GM23248 (cell line): ENCODE data around the gene RFX4. TPM values are rescaled to one million over a fixed set of nuclear protein-coding genes. Genes with fewer than 3 reads are reported as not detected.

Experiments used
- DNase-seq: peaks from one replicate; pipeline ENCODE4 v3.0.0-alpha.2; 2015
- H2AFZ ChIP-seq: fragments of 200-600 bp; sonication (generic); 2 replicates; pipeline ENCODE4 v1.6.1; 2016; ENCODE audit warnings: antibody characterized with exemption
- H3F3A ChIP-seq: fragments of 200-600 bp; sonication (generic); 2 replicates; pipeline ENCODE4 v1.6.1; 2016; ENCODE audit warnings: mild to moderate bottlenecking, antibody characterized with exemption, mixed run types; ENCODE audit not compliant: insufficient read depth
- H3K27ac ChIP-seq: fragments of 200-600 bp; sonication (generic); 2 replicates; pipeline ENCODE4 v1.5.1; 2016; ENCODE audit warnings: mild to moderate bottlenecking
- H3K27me3 ChIP-seq: fragments of 200-600 bp; sonication (generic); replicated peaks from 2 replicates; pipeline ENCODE4 v1.6.1; 2016; ENCODE audit warnings: mild to moderate bottlenecking; ENCODE audit not compliant: insufficient read depth
- H3K36me3 ChIP-seq: fragments of 200-600 bp; sonication (generic); 2 replicates; pipeline ENCODE4 v1.6.1; 2016; ENCODE audit warnings: low read depth, mild to moderate bottlenecking
- H3K4me1 ChIP-seq: fragments of 200-600 bp; sonication (generic); 2 replicates; pipeline ENCODE4 v1.6.1; 2016; ENCODE audit warnings: mild to moderate bottlenecking; ENCODE audit not compliant: insufficient read depth
- H3K4me2 ChIP-seq: fragments of 200-600 bp; sonication (generic); one replicate; pipeline ENCODE4 v1.6.1; 2016; ENCODE audit warnings: mild to moderate bottlenecking; ENCODE audit not compliant: unreplicated experiment
- H3K4me3 ChIP-seq: fragments of 200-600 bp; sonication (generic); 2 replicates; pipeline ENCODE4 v1.5.1; 2016; ENCODE audit warnings: mild to moderate bottlenecking
- H3K79me2 ChIP-seq: fragments of 200-600 bp; sonication (generic); 2 replicates; pipeline ENCODE4 v1.6.1; 2016; ENCODE audit warnings: mild to moderate bottlenecking; ENCODE audit not compliant: insufficient read depth
- H3K9ac ChIP-seq: fragments of 200-600 bp; sonication (generic); 2 replicates; pipeline ENCODE4 v1.6.1; 2016; ENCODE audit warnings: mild to moderate bottlenecking
- H3K9me2 ChIP-seq: fragments of 200-600 bp; sonication (generic); 2 replicates; pipeline ENCODE4 v1.6.1; 2016; ENCODE audit warnings: mixed run types, mild to moderate bottlenecking, moderate library complexity; ENCODE audit not compliant: insufficient read depth
- H3K9me3 ChIP-seq: fragments of 200-600 bp; sonication (generic); one replicate; pipeline ENCODE4 v1.6.1; 2017; ENCODE audit warnings: low read depth
- H4K20me1 ChIP-seq: fragments of 200-600 bp; sonication (generic); 2 replicates; pipeline ENCODE4 v1.6.0; 2016; ENCODE audit not compliant: insufficient read depth
- EZH2 ChIP-seq: fragments of 200-600 bp; sonication (generic); IDR thresholded peaks from 2 replicates; pipeline ENCODE4 v1.6.1; 2018; ENCODE audit warnings: antibody characterized with exemption, mild to moderate bottlenecking; ENCODE audit not compliant: insufficient read depth, poor library complexity, severe bottlenecking
- EZH2phosphoT487 ChIP-seq: fragments of 200-600 bp; sonication (generic); IDR thresholded peaks from 2 replicates; pipeline ENCODE4 v1.6.1; 2018; ENCODE audit warnings: antibody characterized with exemption, moderate library complexity, mild to moderate bottlenecking, low read depth; ENCODE audit not compliant: insufficient read depth
- WGBS, 2 experiments: methylation state at CpG; one replicate each; pipeline ENCODE4 v1.1.6; 2015 to 2017; ENCODE audit warnings: low lambda C conversion rate in 2 of 2, low coverage in 1 of 2; ENCODE audit errors: missing lambda C conversion rate in 2 of 2; 5-methylcytosine and 5-hydroxymethylcytosine counted together
- in situ Hi-C: fragments of 300-500 bp; cut with MboI; formaldehyde crosslinking; loops from 2 replicates; pipeline ENCODE4 v1.15.0; 2020
- polyA plus RNA-seq: library from polyadenylated mRNA; unstranded; fragments of >200 nt; fragmentation: Nextera tagmentation; extraction: Ambion mirVana; gene quantifications from 2 replicates; pipeline ENCODE4 v1.2.1, GENCODE V29; 2016
- total RNA-seq: library from RNA; depleted of rRNA; stranded (reverse); fragments of >200 nt; shearing (Covaris generic); gene quantifications from 2 replicates; pipeline ENCODE4 v1.2.3, GENCODE V29; 2014

RFX4 gene
- total and polyA plus RNA-seq, 2 experiments from 2014 or later, result not detected

- H3K9ac ChIP-seq, result no peak overlapping the region
- 76 to 79% methylated on average over 1 of the region's 1 CpG for WGBS, 2 experiments
- TF ChIP-seq EZH2, result no peak
- no peak for TF ChIP-seq EZH2phosphoT487
Measured at GRCh38 chr12:106729611-106730010, 146.8 kb downstream of the RFX4 start.

DNA sequence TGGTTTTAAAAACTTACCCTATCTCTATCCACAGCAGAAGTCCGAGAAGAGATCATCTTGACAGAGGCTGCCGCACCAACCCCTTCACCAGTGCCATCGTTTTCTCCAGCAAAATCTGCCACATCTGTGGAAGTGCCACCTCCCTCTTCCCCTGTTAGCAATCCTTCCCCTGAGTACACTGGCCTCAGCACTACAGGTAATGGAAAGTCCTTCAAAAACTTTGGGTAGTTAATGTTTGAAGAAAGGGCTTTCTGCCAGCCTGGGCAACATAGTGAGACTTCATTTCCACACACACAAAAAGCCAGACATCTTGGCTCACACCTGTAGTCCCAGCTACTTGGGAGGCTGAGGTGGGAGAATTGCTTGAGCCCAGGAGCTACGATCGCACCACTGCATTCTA, 150.1 kb downstream of the RFX4 start:
- H3K4me2 ChIP-seq, result no peak overlapping the region
- no peaks in the 10 kb centered on the region for H3F3A ChIP-seq
- no peaks in the 10 kb centered on the region for H3K36me3 ChIP-seq
- no peaks in the 10 kb centered on the region for H3K9me3 ChIP-seq
- no peak overlapping the region for H2AFZ ChIP-seq
- no peaks in the 10 kb centered on the region for H3K79me2 ChIP-seq
- in situ Hi-C loops, result no loop called here
- no peaks in the 10 kb centered on the region for H3K9me2 ChIP-seq
- no peak overlapping the region for H3K4me3 ChIP-seq
- no peak overlapping the region for H3K27ac ChIP-seq
- TF ChIP-seq EZH2phosphoT487, result no peak
- no peak for TF ChIP-seq EZH2
- WGBS, 2 experiments, result 60 to 67% methylated on average over 5 of the region's 5 CpGs
- no peaks in the 10 kb centered on the region; the same call in 1 of the 2 replicates for H3K27me3 ChIP-seq
- no peaks in the 10 kb centered on the region for H3K4me1 ChIP-seq
- DNase-seq, result no peak
- H4K20me1 ChIP-seq, result no peaks in the 10 kb centered on the region
- no peak overlapping the region for H3K9ac ChIP-seq

More at GRCh38 chr12:106729611-106730010, 146.8 kb downstream of the RFX4 start:
- no peak for DNase-seq
- Histone ChIP-seq H3K4me3 (no peak overlapping the region), H3K36me3 (no peaks in the 10 kb centered on the region), H3K4me2 (no peak overlapping the region), H3K9me2 (no peaks in the 10 kb centered on the region), H3K79me2 (no peaks in the 10 kb centered on the region), H3K9me3 (no peaks in the 10 kb centered on the region), H3K4me1 (no peaks in the 10 kb centered on the region), H3K27ac (no peak overlapping the region), H3F3A (no peaks in the 10 kb centered on the region), H4K20me1 (no peaks in the 10 kb centered on the region), H3K27me3 (no peaks in the 10 kb centered on the region; the same call in 1 of the 2 replicates), H2AFZ (no peak overlapping the region)
- in situ Hi-C loops, result no loop called here

- in situ Hi-C loops, result no loop called here
Measured at GRCh38 chr12:106733660-106734059, 150.9 kb downstream of the RFX4 start.

DNA sequence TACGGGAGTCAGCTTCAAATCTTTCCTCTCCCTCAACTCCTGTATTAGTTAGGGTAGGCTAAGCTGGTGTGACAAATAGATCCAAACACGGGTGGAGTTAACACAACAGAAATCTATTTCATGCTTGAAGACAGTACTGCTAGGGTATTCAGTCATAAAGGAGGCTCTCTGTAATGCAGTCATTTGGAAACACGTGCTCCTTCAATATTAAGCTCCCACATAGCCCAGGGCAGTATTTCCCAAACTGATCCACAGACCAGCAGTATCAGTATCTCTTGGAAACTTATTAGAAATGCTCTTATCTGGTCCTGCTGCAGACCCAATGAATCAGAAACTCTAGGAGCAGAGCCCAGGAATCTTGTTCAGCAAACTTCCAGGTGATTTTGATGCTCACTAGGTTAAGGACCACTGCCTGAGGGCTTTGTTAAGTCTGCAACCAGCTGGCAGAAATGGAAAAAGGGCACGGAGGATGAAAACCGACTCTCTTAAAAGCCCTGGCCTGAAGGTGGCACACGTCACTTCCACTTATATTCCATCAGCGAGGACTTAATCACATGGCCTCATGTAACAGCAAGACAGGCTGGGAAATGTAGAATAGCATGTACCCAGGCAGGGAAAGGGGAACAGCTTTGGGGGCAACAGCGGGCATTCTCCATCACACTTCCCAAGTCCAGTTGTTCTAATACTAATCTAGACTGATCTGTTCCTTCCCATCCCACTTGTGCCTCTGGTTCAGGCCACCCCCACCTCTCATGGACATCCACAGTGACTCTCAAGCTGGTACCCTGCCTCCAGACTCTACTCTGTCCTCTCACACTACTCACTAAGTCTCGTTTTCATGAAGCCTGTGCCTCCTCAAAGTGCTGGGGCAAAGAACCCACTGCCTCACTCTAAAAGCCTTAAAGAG, 153.5 kb downstream of the RFX4 start:
- H3K27ac ChIP-seq, result no peak overlapping the region
- no peaks in the 10 kb centered on the region for H3K36me3 ChIP-seq
- WGBS, 2 experiments, result 29 to 30% methylated on average over 9 of the region's 9 CpGs
- H3K9ac ChIP-seq, result no peak overlapping the region
- peak; percentile 13 for DNase-seq
- no peaks in the 10 kb centered on the region for H3K79me2 ChIP-seq
- no peaks in the 10 kb centered on the region for H3K9me3 ChIP-seq
- H4K20me1 ChIP-seq, result no peaks in the 10 kb centered on the region
- no peaks in the 10 kb centered on the region for H3K4me1 ChIP-seq
- H3F3A ChIP-seq, result no peaks in the 10 kb centered on the region
- H2AFZ ChIP-seq, result no peak overlapping the region
- TF ChIP-seq EZH2 (no peak), EZH2phosphoT487 (no peak)
- H3K9me2 ChIP-seq, result no peaks in the 10 kb centered on the region
- in situ Hi-C loops, result no loop called here
- no peaks in the 10 kb centered on the region; the same call in 1 of the 2 replicates for H3K27me3 ChIP-seq
- H3K4me3 ChIP-seq, result no peak overlapping the region
- H3K4me2 ChIP-seq, result no peak overlapping the region

More at GRCh38 chr12:106733660-106734059, 150.9 kb downstream of the RFX4 start:
- Histone ChIP-seq H3K4me1 (no peaks in the 10 kb centered on the region), H4K20me1 (no peaks in the 10 kb centered on the region), H2AFZ (no peak overlapping the region), H3K36me3 (no peaks in the 10 kb centered on the region), H3K9me3 (no peaks in the 10 kb centered on the region), H3F3A (no peaks in the 10 kb centered on the region), H3K79me2 (no peaks in the 10 kb centered on the region), H3K4me2 (no peak overlapping the region), H3K4me3 (no peak overlapping the region), H3K27me3 (no peaks in the 10 kb centered on the region; the same call in 1 of the 2 replicates), H3K9ac (no peak overlapping the region), H3K27ac (no peak overlapping the region), H3K9me2 (no peaks in the 10 kb centered on the region)
- TF ChIP-seq EZH2phosphoT487 (no peak), EZH2 (no peak)
- 32 to 34% methylated on average over 4 of the region's 4 CpGs for WGBS, 2 experiments
- DNase-seq, result no peak
